ENCODE measurements around the gene SLK.
A peak's percentile ranks its signal among the peaks of the same experiment; 100 is the strongest.

SLK gene

GRCh38 chr10:103991393-103992128, 24.6 kb downstream of the SLK start:
- DNase-seq, result no peak

- no peak for DNase-seq
Measured at GRCh38 chr10:103995134-103995533, 28.2 kb downstream of the SLK start.

GRCh38 chr10:103998805-103999204, 31.9 kb downstream of the SLK start:
- no peak for DNase-seq

GRCh38 chr10:104002911-104003310, 36.0 kb downstream of the SLK start:
- no peak for DNase-seq

- no peak for DNase-seq
Measured at GRCh38 chr10:104005172-104005863, 38.4 kb downstream of the SLK start.

- DNase-seq, result no peak
Measured at GRCh38 chr10:104011904-104012303, 45.0 kb downstream of the SLK start.

- no peak for DNase-seq
Measured at GRCh38 chr10:104013489-104013888, 46.5 kb downstream of the SLK start.

GRCh38 chr10:104014176-104014575, 47.2 kb downstream of the SLK start:
- no peak for DNase-seq

GRCh38 chr10:104016661-104017060, 49.7 kb downstream of the SLK start:
- DNase-seq, result no peak

GRCh38 chr10:104018471-104018870, 51.5 kb downstream of the SLK start:
- DNase-seq, result no peak

- DNase-seq, result no peak
Measured at GRCh38 chr10:104020020-104020419, 53.1 kb downstream of the SLK start.

- DNase-seq, result no peak
Measured at GRCh38 chr10:104021246-104021645, 54.3 kb downstream of the SLK start.

- no peak for DNase-seq
Measured at GRCh38 chr10:104022026-104022425, 55.1 kb downstream of the SLK start.

GRCh38 chr10:104025524-104025923, 58.6 kb downstream of the SLK start:
- DNase-seq, result no peak

GRCh38 chr10:104026762-104027161, 59.8 kb downstream of the SLK start:
- DNase-seq, result no peak

- DNase-seq, result peak; percentile 23
Measured at GRCh38 chr10:104028146-104028545, 61.2 kb downstream of the SLK start.

- DNase-seq, result no peak
Measured at GRCh38 chr10:104028823-104029520, 62.0 kb downstream of the SLK start.

GRCh38 chr10:104029521-104029860, 62.6 kb downstream of the SLK start:
- no peak for DNase-seq

- no peak for DNase-seq
Measured at GRCh38 chr10:104031631-104032030, 64.7 kb downstream of the SLK start.

GRCh38 chr10:104032144-104032775, 65.3 kb downstream of the SLK start:
- DNase-seq, result no peak

GRCh38 chr10:104033401-104033930, 66.5 kb downstream of the SLK start:
- no peak for DNase-seq

GRCh38 chr10:104033966-104034365, 67.0 kb downstream of the SLK start:
- DNase-seq, result no peak
